Left renal cortex interstitium (tissue), 4 donors: ENCODE data around the gene VPS54. TPM values are rescaled to one million over a fixed set of nuclear protein-coding genes. Genes with fewer than 3 reads are reported as not detected.

Source experiments
- DNase-seq, 4 donors: peaks; one replicate each; pipeline ENCODE4 v3.0.0-alpha.2; 2013; ENCODE audit warnings: low read depth in 4 of 4, low spot score in 2 of 4, missing footprints in 1 of 4
- polyA plus RNA-seq, 4 donors: library from polyadenylated mRNA; unstranded; fragments of 120-200 nt; gene quantifications; one replicate each; pipeline ENCODE4 v1.2.1, GENCODE V29; 2013; ENCODE audit not compliant: insufficient read length in 4 of 4

VPS54 gene
- polyA plus RNA-seq, 4 donors: 42.8 to 52.9 (median 47.3) TPM

- no peak for DNase-seq
Measured at GRCh38 chr2:63875559-63876245, 143.5 kb downstream of the VPS54 start.

GRCh38 chr2:63875131-63875527 lies 144.1 kb downstream of the VPS54 start:
- no peak for DNase-seq

GRCh38 chr2:63874204-63875130 lies 144.8 kb downstream of the VPS54 start:
- DNase-seq: no peak

DNA sequence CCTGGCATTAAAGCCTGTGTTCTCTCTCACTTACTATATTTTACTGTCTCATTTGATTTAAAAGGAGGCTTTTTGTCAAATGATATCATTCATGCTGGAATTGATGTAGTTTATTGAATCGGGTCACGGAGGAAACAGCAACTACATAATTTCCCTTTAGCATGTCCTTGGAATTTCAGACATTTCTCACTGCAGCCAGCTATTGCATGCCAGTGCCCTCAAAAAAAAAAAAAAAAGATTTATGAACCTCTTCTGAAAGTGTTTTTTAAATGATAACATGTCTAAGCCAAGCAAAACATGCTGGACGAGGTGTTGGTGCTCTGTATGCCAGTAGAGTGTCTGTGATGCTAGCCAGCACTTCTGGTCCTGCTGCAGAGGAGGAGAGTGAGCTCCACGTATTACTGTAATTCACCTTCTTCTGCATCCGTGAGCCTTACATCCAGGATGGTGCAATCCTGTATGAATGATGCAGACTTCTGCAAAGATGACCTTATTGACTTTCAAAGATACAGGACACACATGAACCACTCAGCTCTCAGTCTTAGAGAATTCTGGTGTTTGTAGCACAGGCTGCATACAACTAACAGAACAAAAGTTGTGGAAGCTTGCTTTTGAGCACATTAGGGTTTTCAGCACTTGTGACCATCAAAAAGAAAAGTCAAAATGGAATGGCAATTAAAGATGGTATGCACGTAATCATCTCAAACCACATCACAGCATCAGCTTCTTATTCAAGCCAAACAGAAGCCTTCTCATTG lies 146.5 kb downstream of the VPS54 start:
- no peak for DNase-seq

DNA sequence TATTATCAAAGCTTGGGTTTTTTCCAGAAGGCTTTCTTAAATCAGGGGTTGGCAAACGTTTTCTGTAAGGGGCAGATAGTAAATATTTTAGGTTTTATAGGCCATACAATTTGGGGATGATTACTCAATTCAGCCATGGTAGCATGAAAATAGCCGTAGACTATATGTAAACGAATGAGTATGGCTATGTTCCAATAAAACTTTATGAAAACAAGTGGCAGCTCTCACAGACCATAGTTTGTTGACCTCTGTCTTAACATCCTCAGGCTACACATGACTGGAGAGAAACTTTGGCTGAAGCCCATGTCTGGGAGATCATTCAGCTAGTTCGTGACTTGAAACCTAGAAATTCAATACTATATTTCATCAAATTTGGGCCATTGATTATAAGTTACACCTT lies 147.4 kb downstream of the VPS54 start:
- DNase-seq: no peak

DNA sequence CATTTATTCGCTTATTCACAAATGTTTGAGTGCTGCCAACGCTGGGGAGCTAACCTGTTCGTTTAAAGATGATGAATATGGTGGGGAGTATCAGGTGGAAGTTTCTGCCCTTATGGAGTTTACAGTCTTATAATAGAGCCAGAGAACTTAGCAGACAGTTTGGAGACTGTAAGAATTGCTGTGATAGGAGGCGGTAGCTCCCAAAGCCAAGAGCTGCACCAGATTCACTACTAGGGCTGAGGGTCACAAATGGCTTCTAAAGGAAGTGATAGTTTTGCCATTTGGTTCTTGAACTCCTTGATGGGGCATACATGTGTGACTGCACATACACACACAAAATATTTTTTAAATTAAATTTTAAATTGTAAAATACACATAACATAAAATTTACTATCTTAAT lies 148.5 kb downstream of the VPS54 start:
- no peak for DNase-seq

DNA sequence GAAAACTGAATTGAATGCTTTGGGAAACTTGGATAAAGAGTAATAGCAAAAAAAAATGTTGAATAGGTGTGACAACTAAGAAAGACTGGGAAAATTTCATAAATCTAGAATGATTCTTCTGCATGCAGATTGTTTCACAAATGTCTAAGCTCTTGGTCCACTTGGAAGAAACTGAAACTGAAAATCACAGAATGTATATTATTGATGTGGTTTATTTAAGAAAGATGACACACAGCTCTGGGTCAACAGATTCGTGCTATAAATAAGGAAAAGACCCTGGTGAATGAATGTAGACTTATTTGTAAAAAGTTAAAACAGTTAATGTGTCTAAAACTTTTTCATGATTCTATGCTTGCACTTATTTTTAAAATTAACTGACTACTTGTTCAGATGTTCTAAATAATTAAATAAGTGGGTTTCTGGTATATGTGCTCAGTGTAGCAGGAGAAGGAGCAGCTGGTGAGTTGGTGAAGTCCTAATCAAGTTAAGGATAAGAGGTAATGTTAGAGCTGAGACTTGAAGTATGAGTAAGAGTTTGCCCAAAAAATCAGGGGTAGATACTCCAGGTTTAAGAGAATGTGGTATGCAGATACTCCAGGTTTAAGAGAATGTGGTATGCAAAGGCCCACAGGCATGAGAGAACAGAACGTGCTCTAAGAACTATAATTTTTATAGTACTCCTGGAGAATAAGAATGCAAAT lies 153.1 kb downstream of the VPS54 start:
- no peak for DNase-seq

GRCh38 chr2:63865159-63865799 lies 153.9 kb downstream of the VPS54 start:
- DNase-seq: no peak

DNA sequence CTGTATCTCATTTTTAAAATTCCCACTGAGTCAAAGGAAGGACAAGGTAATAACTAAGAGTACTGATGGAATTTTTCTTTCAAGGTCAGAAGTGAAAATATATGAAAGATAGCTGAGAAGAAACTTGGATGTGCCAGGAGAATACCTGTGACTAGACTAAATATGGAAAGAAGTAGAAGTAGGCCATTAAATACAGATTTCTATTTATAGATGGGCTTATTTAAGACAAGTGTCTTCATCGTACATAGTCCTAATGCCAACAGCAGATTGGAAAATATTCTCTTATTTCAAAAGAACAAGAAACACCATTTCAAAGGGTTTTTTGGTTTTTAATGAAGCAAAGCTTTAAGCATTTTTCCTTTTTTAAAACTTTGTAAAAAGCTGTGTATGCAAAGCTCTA lies 155.5 kb downstream of the VPS54 start:
- no peak for DNase-seq

DNA sequence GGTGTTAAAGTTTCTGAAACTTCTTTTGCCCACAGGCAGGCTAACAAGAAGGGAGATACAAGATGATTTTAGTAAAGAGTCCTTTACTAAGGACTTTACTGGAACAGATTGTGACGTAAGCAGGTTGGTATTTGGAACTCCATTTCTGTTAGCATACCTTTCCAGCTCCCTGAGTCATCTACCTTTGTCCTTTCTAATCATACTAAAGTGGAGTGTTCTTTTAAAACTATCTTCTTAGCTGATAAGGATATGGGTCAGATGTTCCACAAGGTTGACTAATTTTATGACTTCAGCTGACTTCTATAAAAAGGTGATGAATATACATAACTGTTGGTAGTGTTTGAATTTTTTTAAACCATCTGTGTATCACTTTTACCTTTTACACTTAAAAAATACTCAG lies 156.4 kb downstream of the VPS54 start:
- no peak for DNase-seq

- peak in 1 of 4 donors; percentile 36 for DNase-seq
Measured at GRCh38 chr2:63861220-63861822, 157.9 kb downstream of the VPS54 start.

GRCh38 chr2:63858291-63858690 lies 160.9 kb downstream of the VPS54 start:
- no peak for DNase-seq

GRCh38 chr2:63856303-63856603 lies 163.0 kb downstream of the VPS54 start:
- no peak for DNase-seq

- no peak for DNase-seq
Measured at GRCh38 chr2:63855418-63856302, 163.6 kb downstream of the VPS54 start.

DNA sequence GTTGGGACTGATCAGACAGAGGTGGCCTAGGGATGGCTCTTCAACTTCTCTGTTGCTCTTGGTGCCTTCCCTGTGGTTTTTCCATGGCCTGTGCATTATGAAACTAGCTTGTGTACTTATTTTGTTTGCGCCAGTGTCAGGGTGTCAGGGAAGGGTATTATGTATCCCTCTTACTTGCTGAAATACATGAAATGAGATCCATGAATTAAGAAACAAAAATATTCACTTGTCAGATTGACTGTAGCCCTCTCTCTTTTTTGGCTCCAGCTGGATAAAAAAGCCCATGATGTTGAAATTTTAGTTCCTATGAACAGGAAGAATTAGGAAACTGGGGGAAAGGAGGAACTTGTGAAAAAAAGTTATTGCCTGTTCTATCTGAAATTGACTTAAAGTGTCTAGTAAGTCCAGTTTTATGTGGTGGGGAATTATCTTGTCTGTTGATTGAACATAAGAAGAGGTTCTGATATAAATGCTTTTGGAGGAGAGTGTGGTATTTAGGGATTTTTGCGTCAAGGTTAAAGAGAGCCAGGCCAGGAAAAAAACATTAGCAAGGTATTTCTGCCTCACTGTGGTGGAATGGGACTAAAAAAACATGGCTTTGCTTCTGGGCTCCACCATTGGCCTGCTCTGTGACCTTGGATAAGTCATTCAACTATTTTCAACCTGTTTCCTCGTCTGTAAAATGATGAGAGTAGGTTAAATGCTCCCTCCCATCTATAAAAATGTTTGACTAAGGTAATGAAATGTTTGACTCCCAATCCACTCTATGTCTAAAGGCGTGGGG lies 165.5 kb downstream of the VPS54 start:
- no peak for DNase-seq

DNA sequence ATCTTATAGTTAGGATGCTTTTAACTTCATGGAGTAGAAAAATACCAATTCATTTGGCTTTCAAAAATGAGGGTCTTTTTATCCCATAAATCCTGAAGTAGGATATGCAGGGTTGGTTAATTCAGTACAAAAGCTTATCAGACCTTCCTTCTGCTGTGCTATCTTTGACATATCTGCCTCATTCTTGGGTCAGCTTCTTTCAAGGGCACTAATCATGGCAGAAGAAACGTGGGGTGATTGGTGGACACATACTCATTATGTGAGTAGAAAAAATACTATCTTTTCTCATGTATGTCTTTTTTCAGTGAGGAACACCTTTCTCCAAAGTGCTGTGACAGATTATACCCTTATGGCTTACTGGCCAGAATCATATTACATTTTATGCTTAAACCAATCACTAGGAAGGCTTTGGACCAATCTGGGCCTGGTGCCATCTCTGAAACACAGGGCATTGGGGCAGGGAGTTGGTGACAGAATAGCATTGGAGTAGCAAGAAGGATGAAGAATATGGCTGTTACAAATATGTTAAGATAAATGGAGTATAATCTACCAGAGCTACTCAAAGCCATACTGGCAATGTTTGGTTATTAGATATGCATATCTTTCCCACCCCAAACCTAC lies 167.4 kb downstream of the VPS54 start:
- no peak for DNase-seq

DNA sequence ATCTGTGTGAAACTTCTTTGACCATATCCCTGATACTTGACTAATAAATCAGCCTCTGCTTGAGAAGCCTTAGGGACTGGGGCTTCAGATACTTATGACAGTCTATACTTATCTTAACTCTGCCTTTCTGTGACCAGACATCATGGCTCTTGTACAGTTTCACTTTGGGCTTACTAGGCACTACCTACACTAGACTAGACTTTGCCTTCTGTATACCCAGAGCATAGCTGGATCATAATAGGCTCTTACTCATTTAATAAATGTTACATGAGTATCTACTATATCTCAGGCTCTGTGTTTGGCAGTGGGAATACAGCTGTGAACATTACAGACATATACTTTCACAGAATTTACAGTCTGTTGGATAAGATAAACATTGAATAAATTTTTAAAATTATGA lies 168.6 kb downstream of the VPS54 start:
- DNase-seq: no peak

DNA sequence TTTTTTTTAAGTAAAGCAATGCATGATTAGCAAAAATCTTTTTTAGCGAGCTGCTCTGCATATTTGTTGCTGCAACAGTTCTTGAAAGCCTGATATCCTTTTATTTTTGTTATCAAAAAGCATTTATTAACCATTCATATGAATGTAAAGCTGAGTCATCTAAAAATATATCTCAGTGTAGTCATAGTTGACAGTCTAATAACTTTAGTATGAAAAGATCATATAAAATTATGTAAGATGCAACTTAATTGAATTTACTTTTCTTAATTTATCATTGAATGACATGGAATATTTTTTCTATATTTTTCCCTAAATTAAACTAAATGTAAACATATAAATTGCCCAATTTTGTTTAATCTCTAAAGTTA lies 169.0 kb downstream of the VPS54 start:
- no peak for DNase-seq
